NCI-H1694 (cell line): ENCODE data around the gene SLC26A2.

Experiments
- DNase-seq: peaks from one replicate; lab custom pipeline; 2025; lab: John Stamatoyannopoulos, UW

SLC26A2 gene

DNA sequence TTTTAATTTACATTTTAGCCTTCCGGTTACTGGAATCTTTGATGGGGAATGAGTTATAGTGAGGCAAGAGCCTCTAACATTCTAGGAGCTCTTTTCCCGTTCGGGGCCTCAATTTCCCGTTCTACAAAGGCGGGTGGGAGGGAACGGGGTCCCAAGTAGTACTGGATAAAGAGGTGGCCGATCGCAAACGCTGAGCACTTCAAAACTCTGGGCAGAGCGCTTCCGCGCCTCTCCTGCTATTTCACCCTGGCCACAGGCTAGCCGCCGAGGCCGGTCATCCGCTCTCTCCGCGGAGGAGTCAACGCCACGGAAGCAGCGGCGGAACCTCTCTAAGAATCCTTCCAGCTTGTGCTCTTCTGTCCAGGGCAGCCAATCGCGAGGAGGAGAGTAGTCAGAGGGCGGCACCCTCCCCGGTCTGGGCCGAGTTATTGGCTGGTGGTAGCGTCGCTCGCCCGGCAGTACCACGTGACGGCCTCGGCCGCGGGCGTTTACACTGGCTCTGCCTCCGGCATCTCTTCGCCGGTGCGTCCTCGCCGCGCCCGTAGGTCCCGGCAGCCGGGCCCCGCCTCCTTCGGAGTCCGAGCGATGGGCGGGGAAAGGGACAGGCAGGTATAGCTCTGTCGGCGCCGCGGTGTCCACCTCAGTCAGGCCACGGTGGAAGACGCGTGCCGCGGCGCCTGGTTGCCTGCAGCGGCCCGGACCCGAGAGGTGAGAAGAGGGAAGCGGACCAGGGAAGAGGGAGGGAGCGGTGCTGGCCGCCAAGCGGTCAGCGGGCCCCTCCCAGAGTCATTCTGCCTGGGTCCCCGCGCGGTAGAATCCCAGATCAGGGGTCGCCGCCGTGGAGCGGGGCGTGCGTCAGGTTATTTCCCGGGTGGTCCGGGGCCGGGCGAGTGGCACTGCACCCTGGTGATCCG, at the start of gene SLC26A2:
TSS of gene SLC26A2 (plus strand) at position 487 of the 914 bp plus-strand sequence. CDS start 16,895 bp downstream, outside the sequence.
- DNase-seq: peak; percentile 79

DNA sequence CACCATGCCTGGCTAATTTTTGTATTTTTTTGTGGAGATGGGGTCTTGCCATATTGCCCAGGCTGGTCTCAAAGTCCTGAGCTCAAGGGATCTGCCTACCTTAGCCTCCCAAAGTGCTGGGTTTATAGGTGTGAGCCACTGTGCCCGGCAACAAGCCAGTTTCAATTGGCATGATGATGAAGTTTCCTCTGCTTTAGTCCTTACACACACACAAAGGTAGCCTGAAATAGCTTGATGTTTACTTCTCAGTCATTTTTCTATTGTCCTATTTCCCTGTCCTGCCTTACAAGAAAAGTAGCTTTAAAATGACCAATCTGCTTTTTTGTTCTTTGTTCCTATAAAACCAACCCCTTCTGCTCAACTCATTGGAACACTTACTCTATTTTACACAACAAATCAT, 49.5 kb upstream of the SLC26A2 start:
- DNase-seq: no peak

DNA sequence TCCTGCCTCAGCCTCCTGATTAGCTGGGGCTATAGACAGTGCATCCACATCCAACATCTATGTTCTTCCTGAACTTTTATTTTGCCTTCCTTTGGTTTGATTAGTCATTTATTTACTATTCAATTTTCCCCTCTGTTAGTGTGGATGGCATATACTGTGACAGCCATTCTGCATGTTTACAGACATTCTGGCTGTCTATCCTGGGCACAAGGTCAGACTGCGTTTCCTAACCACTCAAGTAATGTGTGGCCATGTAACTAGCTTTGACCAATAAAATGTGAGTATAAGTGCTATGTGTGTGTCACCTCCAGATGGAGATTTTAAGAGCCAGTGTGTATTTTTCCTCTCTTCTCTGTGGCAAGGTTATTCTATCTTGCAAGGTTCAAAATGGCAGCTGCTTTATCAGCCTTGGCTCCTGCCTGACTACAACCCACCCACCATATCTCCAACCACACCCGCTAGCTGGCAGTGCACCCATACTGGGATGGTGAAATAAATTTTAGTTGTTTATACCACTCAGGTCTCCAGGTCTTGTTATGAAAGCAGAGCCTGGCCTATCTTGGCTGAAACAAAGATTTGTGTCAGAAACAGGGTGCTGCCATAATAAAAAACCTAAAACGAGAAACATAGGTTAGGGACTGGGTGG, 48.2 kb upstream of the SLC26A2 start:
- DNase-seq: no peak

DNA sequence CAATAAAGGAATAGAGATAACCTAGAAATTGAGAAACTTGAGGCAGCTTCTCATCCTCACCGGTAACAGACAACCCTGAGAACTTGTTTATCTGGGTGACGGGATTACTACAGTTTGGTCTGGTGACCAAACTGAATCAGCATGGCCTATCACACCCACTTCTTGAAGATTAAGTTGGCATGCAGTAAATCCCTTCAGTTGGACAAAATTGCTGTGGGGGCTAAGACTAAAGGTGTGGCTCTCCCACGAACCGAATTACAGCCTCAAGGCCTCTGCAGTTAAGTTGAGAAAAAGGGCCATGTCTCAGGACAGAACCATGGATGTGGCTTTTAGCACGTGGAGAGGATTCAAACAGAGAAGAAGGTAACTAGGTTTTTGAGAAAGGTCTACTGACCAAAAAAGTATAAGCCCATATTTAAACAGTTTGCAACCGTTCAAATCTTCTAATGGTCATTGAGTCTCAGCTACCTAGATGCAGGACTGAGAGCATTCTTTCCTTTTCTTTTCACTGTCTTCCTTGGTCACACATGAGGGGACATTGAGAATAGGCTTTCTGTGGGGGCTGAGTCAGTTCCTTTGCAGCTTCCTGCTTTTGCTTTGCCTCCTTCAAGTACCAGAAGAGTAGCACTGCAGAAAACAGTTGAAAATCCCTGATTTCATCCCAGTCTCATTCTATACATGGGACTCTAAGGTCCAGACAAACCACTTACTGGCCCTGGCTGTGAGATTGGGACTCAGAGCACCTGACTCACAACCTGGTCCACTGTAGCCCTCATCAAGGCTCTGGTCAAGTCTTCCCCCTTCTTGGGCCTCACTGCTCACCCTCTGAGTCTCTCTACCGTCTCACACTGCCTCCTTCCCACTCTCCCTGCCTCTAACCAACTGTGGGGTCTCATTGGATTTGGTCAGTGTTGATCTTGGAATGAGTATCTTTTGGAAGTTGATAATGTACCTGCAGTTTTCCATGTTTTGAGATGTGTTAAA, 46.8 kb upstream of the SLC26A2 start:
- no peak for DNase-seq

DNA sequence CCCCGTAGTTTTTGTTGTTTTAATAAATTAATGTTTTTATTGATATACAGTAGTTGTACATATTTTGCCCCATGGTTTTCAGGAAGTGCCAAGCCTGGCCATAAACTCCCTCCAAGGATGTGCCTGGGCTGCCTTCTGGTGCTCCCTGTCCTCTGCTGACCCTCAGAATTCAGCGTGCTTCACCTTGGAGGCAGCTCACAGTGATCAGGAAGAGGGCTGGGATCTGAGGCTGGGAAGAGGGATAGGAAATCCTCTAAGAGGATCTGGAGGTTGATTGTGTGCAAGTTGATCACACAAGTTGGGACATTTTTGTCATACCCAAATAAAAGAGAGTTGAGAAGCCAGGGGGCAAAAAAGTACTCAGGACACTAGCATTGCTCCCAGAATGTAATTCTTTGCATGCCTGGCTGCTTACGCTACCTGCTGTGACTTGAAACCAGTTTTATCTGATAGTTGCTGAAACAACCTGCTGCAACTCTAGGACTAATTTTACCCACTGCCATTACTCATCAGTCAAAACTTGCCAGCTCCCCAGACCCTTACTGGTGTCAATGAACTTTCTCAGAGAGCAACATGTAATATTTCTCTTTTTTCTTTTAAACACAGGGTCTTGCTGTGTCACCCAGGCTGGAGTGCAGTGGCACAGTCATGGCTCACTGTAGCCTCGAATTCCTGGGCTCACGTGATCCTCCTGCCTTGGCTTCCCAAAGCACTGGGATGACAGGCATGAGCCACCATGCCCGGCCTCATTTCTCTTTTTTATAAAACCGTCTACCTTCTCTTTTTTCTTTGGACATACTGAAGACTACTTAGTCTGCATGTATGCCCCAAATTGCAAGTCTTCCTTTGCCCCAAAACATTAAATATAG, 44.9 kb upstream of the SLC26A2 start:
- no peak for DNase-seq

DNA sequence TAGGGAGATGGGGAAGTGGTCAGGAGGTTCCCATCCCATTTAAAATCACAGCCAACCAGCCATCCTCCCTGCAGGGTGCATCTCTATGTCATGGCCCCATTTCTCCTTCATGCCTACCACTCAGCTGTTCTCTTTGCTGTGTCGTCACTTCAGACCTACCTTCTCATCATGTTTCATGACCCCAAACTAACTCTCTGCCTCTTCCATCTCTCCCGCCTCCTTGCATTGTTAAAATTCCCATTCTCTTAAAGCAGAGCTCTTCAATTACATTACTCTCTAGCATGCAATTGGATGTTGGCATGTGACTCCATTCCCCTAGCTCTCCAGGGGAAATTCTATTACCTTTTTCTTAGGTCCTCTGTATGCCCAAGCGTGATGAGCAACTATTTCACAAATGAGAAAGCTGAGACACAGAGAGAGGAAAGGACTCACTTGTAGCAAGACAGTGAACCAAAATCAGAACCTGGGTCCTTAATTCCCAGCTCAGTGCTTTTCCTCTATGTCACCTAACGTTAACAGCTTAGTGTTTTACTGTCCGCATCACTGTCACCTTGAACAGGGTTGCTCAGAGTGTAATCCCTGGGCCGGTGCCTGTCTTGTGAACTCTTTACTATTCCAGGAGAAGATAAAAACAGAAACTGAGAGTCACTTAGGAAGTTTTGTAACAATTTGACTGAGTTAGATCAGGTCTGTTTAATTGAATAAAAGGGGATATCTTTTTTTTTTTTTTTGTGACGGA, 44.1 kb upstream of the SLC26A2 start:
- DNase-seq: no peak

DNA sequence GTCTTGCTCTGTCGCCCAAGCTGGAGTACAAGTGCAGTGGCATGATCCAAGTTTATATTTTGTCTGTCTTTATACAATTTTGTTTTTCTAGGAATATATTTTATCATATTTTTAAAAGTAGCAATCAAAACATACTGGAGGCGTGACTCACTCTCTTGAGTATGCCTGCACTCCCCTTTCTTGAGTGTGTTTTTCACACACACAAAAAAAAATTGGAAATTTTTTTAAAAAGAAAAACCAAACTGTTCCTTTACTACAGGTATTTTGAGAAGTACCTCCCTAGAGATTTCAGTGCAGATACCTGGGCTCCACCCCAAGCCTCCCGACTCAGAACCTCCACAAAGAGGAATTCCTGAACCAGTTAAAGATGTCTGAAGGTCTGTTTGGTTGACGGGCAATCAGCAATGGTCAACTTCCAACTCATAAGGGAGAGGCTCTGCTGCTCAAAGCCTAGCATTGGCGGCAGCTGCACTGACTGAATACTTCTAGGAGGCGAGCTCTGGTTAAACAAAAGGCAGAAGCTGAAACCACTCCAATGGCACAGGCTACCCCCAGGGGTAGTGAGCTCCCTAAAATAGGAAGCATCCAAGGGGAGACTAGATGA, 43.4 kb upstream of the SLC26A2 start:
- no peak for DNase-seq

DNA sequence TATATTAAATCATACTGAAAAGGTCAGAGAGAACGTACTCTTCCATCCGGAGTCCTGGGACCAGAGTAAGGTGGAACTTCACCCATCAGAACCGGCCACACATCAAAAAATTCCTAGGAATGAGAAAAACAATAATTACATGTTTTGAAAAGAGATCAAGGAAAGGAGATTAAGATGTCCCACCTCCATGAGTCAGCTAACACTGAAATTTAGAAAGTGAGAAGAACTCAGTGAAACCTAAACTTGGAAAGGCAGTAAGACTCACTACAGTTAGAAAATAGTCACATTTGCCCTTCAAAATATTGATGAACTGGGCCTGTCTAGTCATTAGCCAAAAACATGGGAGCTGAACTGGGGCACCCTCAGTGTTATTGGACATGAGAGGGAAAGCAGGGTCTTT, 39.0 kb upstream of the SLC26A2 start:
- DNase-seq: no peak

DNA sequence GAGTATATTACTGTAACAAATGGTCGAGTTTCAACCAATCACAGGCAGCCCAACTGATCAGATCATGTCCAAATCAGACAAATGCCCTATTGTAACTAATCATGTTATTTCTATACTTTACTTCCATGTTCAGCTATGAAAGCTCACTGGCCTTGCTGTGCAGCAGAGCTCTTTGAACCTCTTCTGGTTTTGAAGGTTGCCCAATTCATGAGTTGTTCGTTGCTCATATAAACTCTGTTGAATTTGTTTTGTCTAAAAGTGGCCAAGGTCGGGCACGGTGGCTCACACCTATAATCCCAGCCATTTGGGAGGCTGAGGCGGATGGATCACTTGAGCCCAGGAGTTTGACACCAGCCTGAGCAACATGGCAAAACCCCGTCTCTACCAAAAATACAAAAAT, 37.6 kb upstream of the SLC26A2 start:
- no peak for DNase-seq

DNA sequence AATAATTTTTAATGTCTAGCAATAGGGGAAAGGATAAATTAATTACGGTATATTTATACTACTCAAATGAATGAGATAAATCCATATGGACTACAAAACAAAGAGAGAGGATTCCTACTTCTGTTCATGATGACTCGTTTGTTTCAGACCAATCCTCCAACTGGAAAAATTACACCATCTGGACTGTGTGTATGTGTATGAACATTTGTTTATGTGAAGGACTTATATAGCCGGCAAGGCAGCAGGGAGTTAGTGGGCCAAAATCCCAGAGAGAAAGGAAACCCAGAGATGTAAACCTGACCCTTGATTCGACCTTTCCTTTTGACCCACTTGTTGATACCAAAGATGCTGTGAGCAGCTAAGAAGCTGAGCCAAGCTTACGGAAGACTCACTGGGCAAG, 36.1 kb upstream of the SLC26A2 start:
- DNase-seq: no peak

DNA sequence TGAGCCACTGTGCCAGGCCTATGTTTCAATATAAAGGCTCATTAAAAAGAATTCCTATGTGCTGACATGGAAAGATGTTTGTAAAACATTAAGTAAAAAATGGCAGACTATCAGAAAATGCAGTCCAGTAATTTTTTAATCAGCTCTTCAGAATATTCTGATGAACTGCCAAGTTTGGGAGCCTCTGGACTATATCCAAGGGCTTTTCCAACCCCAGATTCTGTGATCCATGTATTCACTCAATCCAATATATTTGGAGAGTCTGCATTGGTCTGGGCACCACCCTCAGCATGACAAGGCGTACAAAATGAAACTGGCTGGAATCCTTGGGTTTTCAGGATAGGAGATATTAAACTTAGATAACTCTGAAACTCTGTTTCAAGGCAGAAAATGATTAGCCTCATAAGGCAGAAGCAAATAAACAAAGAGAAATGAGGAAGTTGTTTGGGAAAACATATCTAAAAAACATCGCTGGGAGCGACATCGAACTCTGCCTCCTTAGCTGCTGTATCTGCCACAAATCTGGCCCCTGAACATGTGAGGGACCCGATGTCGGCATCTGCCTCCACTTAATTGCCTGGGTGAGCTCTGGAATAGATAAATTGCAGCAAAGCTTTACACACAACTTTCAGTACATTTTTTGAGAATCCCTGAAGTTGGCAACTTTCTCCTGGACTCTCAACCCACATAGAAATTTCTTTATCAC, 30.4 kb upstream of the SLC26A2 start:
- DNase-seq: no peak

DNA sequence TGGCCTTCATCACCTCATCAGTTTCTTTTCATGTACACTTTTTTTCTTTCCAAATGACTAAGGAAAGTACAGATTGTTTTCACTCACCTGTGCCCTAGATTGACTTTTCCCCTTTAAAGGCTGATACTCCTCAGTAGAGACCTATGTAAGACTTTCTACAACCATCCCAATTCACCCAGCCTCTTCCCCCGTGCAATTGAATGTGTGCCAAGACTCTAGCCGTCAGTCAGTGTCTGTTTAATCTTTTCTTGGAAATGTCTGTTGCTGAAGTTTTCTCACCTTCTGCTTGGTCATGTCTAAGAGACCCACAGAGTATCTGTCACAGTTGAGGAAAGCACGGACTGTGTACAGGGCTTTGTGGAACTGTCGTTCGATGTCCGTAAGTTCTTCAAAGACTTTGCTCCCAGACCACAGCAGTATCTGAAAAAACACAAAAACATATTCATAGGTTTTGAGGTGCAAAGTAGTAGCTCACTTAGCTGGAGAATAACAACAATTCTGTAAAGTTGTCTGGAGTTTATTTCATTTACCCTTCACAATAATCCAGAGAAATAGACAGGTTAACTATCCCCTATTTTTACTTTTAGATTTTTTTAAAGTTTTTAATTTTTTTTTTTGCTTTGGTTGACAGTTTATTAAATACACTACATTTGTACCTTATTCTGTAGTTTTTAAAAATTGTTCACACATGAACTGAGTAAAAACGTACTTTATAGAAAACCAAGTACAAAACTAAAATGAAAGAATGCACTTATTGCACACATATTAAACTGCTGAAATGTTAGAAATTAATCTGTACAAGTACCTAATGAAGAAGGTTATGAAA, 29.6 kb upstream of the SLC26A2 start:
- no peak for DNase-seq

DNA sequence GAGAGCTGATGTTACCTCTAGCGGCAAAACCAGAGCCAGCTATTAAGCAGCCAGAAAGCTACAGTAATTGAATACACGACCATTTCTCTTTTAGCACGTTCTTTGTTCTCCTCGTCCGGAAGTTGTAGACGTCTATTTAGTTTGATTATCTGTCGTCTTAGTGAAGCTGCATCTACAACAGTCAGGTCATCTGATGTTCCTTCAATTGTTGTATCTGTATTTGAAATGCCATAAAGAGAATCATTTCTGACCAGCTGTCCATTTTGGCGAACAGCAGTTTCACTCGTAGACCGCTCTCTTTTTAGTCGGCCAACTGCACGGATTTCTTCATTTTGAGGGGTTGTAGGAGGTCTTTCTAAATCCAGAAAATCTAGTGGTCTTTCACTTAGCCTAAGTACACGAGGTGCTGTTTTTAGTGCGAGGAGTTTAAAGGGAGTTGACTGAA, 28.5 kb upstream of the SLC26A2 start:
- no peak for DNase-seq

DNA sequence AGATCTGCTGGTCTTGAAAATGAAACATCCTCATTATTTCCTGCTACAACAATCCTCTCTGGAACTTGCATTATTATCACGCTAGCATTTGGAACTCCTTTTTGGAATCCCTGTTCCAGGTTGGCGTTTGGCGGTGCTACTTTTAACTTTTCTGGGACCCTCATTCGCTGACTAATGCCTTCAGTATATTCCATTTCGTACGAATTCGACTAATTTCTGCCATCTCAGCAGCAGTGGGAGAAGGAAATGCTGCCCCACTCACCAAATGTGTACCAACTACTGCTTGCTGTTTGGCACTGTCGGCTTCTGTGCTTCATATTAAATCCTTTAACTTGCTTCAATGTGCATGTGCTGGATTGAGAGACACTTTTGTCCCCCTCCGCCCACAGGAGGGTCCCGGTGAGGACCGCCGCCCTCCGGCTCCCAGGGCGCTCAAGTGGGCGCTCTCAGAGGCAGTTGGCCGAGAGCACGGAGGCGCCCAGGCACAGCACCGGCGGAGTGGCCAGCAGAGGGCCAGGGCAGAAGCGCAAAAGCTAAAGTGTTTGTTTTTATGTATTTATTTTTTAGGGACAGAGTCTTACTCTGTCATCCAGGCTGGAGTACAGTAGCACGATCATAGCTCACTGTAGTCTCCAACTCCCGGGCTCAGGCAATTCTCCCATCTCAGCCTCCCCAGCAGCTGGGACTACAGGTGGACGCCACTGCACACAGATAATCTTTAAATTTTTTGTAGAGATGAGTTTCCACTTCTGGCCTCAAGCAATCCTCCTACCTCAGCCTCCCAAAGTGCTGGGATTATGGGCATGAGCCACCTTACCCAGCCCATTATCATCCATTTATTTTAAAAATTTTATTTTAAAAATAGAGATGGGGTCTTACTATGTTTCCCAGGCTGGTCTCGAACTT, 27.9 kb upstream of the SLC26A2 start:
- no peak for DNase-seq

DNA sequence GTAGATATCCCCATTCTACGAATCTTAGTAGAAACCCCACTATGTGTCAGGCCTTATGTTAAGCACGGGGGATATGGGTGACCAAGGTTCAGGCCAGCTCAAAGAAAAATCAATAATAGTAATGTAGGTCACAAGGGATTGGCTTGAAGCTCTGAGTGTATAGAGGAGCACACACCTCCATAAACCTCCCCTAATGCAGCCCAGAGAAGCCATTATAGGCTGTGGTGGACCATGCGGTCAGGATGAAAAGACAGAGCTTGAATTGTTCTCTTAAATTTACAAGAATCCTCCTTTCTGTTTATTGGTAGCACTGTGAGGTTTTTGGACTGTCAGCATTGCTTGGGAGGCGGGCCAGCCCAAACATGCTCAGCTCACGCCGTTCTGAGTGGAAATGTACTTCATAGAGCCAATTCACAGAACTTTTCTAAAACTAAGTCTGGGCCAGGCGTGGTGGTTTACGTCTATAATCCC, 25.1 kb upstream of the SLC26A2 start:
- no peak for DNase-seq

DNA sequence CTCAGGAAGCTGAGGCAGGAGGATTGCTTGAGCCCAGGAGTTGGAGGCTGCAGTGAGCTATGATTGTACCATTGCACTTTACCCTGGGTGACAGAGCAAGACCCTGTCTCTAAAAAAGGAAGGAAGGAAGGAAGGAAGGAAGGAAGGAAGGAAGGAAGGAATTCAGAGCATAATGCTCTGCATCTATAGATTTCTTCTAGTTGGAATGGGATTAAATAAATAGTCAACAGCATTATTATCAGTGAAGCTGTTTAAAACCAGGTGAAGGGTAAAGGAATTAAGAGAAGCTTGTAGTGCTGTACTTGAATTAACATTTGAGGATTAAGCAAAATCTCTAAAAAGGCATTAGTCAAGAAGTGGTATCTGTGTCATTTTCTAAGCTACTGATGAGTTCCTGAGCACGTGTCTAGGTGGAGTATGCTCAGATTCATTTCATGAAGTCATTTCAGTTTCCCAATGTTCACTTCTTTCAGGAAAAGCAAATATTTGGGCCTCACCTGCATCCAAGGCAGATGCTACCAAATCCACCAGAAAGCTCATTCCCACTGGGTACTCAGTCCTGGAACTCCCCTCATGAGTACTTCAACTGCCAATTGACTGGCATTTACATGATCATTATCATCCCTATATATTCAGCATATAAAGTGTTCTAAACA, 24.4 kb upstream of the SLC26A2 start:
- no peak for DNase-seq

DNA sequence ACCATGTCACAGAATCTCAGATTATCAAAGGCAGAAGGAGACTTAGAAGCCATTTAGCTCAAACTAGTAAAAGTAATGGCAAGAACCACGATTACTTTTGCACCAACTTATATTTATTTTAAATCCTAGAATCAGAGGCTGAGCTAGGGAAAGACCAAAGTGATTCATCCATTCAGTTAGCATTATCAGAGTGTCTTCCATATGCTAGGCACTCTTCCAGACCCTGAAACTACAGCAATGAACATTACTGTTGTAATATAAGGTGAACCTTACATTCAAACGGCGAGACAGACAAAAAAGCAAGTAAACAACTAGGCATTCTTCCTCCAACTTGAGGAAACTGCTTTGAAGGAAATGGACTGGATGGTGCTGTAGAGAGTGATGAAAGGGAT, 23.9 kb upstream of the SLC26A2 start:
- no peak for DNase-seq
